HepG2 (cell line): Measurements from ENCODE around the gene SLC39A2. TPM values are rescaled to one million over a fixed set of nuclear protein-coding genes. Genes with fewer than 3 reads are reported as not detected.

ENCODE experiments used
- ARNT ChIP-seq: fragments of 450-650 bp; IDR thresholded peaks from 2 replicates; pipeline ENCODE4 v1.6.1; 2017
- DBP ChIP-seq: sonication (generic); formaldehyde crosslinking; IDR thresholded peaks from 2 replicates; pipeline ENCODE4 v1.4.0; 2020; ENCODE audit warnings: missing genetic modification reagents; ENCODE audit errors: not compliant biosample characterization
- DNMT1 ChIP-seq: sonication (generic); formaldehyde crosslinking; IDR thresholded peaks from 2 replicates; pipeline ENCODE4 v1.5.1; 2020; ENCODE audit warnings: mild to moderate bottlenecking, missing genetic modification reagents
- DPF2 ChIP-seq: sonication (generic); formaldehyde crosslinking; IDR thresholded peaks from 2 replicates; pipeline ENCODE4 v1.4.0; 2020; ENCODE audit warnings: mild to moderate bottlenecking, low read depth, missing genetic modification reagents, borderline replicate concordance
- HIC2 ChIP-seq: sonication (generic); formaldehyde crosslinking; IDR thresholded peaks from 2 replicates; pipeline ENCODE4 v1.9.0; 2022; ENCODE audit warnings: low read depth, missing genetic modification reagents
- KAT7 ChIP-seq: IDR thresholded peaks from 2 replicates; pipeline ENCODE4 v1.6.1; 2018; ENCODE audit warnings: borderline replicate concordance, missing compliant biosample characterization
- MTA1 ChIP-seq: sonication (generic); formaldehyde crosslinking; IDR thresholded peaks from 2 replicates; pipeline ENCODE4 v1.4.0; 2020; ENCODE audit warnings: missing genetic modification reagents, mild to moderate bottlenecking, borderline replicate concordance
- MZF1 ChIP-seq: sonication (generic); formaldehyde crosslinking; IDR thresholded peaks from 2 replicates; pipeline ENCODE4 v1.8.1; 2023; ENCODE audit warnings: mild to moderate bottlenecking, missing genetic modification reagents, borderline replicate concordance
- NFKBIZ ChIP-seq: IDR thresholded peaks from 2 replicates; pipeline ENCODE4 v1.6.1; 2018; ENCODE audit warnings: missing genetic modification reagents, missing compliant biosample characterization
- SETDB1 ChIP-seq: sonication (generic); formaldehyde crosslinking; IDR thresholded peaks from 2 replicates; pipeline ENCODE4 v1.5.1; 2020; ENCODE audit warnings: missing genetic modification reagents, mild to moderate bottlenecking, borderline replicate concordance
- SMARCC2 ChIP-seq: fragments of 450-650 bp; IDR thresholded peaks from 2 replicates; pipeline ENCODE4 v1.6.1; 2017; ENCODE audit warnings: antibody characterized with exemption, mild to moderate bottlenecking
- SNAPC5 ChIP-seq: sonication (generic); formaldehyde crosslinking; IDR thresholded peaks from 2 replicates; pipeline ENCODE4 v1.8.1; 2023; ENCODE audit warnings: mild to moderate bottlenecking, missing genetic modification reagents, borderline replicate concordance
- SNRNP70 ChIP-seq: fragments of 200-400 bp; formaldehyde crosslinking; IDR thresholded peaks from 2 replicates; pipeline ENCODE4 v1.6.1; 2017; ENCODE audit warnings: mild to moderate bottlenecking, low read depth, low read length, moderate library complexity
- SP2 ChIP-seq: sonication (generic); formaldehyde crosslinking; IDR thresholded peaks from 2 replicates; pipeline ENCODE4 v1.5.1; 2020; ENCODE audit warnings: mild to moderate bottlenecking, missing genetic modification reagents
- SP5 ChIP-seq: IDR thresholded peaks from 2 replicates; pipeline ENCODE4 v1.6.1; 2016; ENCODE audit warnings: low read depth, borderline replicate concordance
- SRSF1 ChIP-seq: fragments of 200-400 bp; formaldehyde crosslinking; optimal IDR thresholded peaks from 2 replicates; pipeline ENCODE3; 2017; ENCODE audit warnings: mild to moderate bottlenecking, low read depth, low read length, moderate library complexity
- TFDP2 ChIP-seq: sonication (generic); formaldehyde crosslinking; IDR thresholded peaks from 2 replicates; pipeline ENCODE4 v1.4.0; 2020; ENCODE audit warnings: missing genetic modification reagents
- ZNF224 ChIP-seq: sonication (generic); formaldehyde crosslinking; IDR thresholded peaks from 2 replicates; pipeline ENCODE4 v1.5.0; 2020; ENCODE audit warnings: mild to moderate bottlenecking, missing genetic modification reagents
- ZNF280B ChIP-seq: sonication (generic); formaldehyde crosslinking; IDR thresholded peaks from 2 replicates; pipeline ENCODE4 v1.5.0; 2020; ENCODE audit warnings: missing genetic modification reagents, mild to moderate bottlenecking, borderline replicate concordance
- ZNF33A ChIP-seq: sonication (generic); formaldehyde crosslinking; IDR thresholded peaks from 2 replicates; pipeline ENCODE4 v1.5.1; 2020; ENCODE audit warnings: missing genetic modification reagents, mild to moderate bottlenecking, moderate library complexity, borderline replicate concordance
- ZNF501 ChIP-seq: sonication (generic); formaldehyde crosslinking; IDR thresholded peaks from 2 replicates; pipeline ENCODE4 v1.5.1; 2020; ENCODE audit warnings: mild to moderate bottlenecking, moderate library complexity, missing genetic modification reagents
- ZNF543 ChIP-seq: sonication (generic); formaldehyde crosslinking; IDR thresholded peaks from 2 replicates; pipeline ENCODE4 v1.4.0; 2020; ENCODE audit warnings: mild to moderate bottlenecking, missing genetic modification reagents
- ZNF580 ChIP-seq: IDR thresholded peaks from 2 replicates; pipeline ENCODE4 v1.6.1; 2016; ENCODE audit warnings: low read depth, borderline replicate concordance
- ZNF652 ChIP-seq: IDR thresholded peaks from 2 replicates; pipeline ENCODE4 v1.6.1; 2016; ENCODE audit warnings: low read depth, borderline replicate concordance
- polyA plus RNA-seq, 8 experiments: library from polyadenylated mRNA; depleted of rRNA in 3 of 8; stranded (reverse) in 7 of 8; unstranded in 1 of 8; fragments of >200 nt; fragmentation: Illumina TruSeq in 4 of 8; extraction: Trizol in 4 of 8; gene quantifications; 2 replicates each; pipeline versions ENCODE4 v1.2.1 to v1.2.3, GENCODE V29; 2011 to 2016; ENCODE audit warnings: low read depth in 4 of 8, missing spikeins in 1 of 8, mixed read lengths in 1 of 8; ENCODE audit not compliant: insufficient read depth in 1 of 8
- total RNA-seq, 5 experiments: library from RNA; depleted of rRNA; stranded (reverse); fragments of >200 nt; fragmentation: Illumina TruSeq; extraction: Trizol; gene quantifications; 2 replicates each; pipeline ENCODE4 v1.2.3, GENCODE V29; 2016; ENCODE audit warnings: low read depth in 1 of 5

Gene SLC39A2
- total and polyA plus RNA-seq, 2 of the 13 experiments (the other 11 are each of a cell fraction or from before 2014, with no cell fraction given) = 0.08 to 0.11 TPM

GRCh38 chr14:21024585-21025370 lies 25.7 kb downstream of the SLC39A2 start, which contains the start of gene NDRG2 (continued):
- TF ChIP-seq ZNF580 (CRISPR knock-in tag) (peak; percentile 81), KAT7 (CRISPR knock-in tag) (peak; percentile 92; the same call in 1 of the 2 replicates), SNAPC5 (CRISPR knock-in tag) (no peak), ZNF33A (CRISPR knock-in tag) (no peak), MZF1 (no peak), ZNF224 (no peak), DNMT1 (CRISPR knock-in tag) (peak; percentile 87), SP2 (CRISPR knock-in tag) (no peak; the same call in 1 of the 2 replicates), MTA1 (CRISPR knock-in tag) (peak; percentile 67), SETDB1 (CRISPR knock-in tag) (no peak), SP5 (CRISPR knock-in tag) (peak; percentile 96), ZNF280B (CRISPR knock-in tag) (peak; percentile 54; the same call in 1 of the 2 replicates), DPF2 (CRISPR knock-in tag) (no peak), HIC2 (CRISPR knock-in tag) (no peak), SMARCC2 (no peak), ARNT (no peak), ZNF652 (CRISPR knock-in tag) (peak; percentile 89), SRSF1 (no peak), SNRNP70 (no peak), DBP (no peak), NFKBIZ (CRISPR knock-in tag) (0 out of 2 replicates have a peak, but pooled peaks have one; percentile 35), TFDP2 (CRISPR knock-in tag) (peak; percentile 74), ZNF543 (CRISPR knock-in tag) (no peak; the same call in 1 of the 2 replicates), ZNF501 (CRISPR knock-in tag) (0 out of 2 replicates have a peak, but pooled peaks have one; percentile 2)
